Adipocyte (in vitro differentiated cells): ENCODE results near the gene ANKRD17.
"Not testable (repeated sequence)": the region's sequence is repeated elsewhere in the genome, so short reads cannot be mapped to it uniquely, and the experiment has no call there.

Experiments
- DNase-seq: peaks from one replicate; pipeline ENCODE4 v3.0.0-alpha.2; 2015; ENCODE audit warnings: low read depth
- H3K27me3 ChIP-seq: replicated peaks from 2 replicates; pipeline ENCODE4 v1.7.0; 2013; ENCODE audit warnings: mild to moderate bottlenecking, low read length, moderate library complexity; ENCODE audit not compliant: control insufficient read depth, insufficient read depth
- H3K36me3 ChIP-seq: 2 replicates; pipeline ENCODE4 v1.7.0; 2013; ENCODE audit warnings: low read length, mild to moderate bottlenecking, moderate library complexity; ENCODE audit not compliant: control insufficient read depth, insufficient read depth, severe bottlenecking
- H3K4me1 ChIP-seq: 2 replicates; pipeline ENCODE4 v1.7.0; 2013; ENCODE audit warnings: mild to moderate bottlenecking, low read length, moderate library complexity; ENCODE audit not compliant: control insufficient read depth, insufficient read depth
- H3K4me3 ChIP-seq: 2 replicates; pipeline ENCODE4 v1.7.0; 2013; ENCODE audit warnings: mild to moderate bottlenecking, low read length, moderate library complexity
- H3K9ac ChIP-seq: 2 replicates; pipeline ENCODE4 v1.7.0; 2013; ENCODE audit warnings: mild to moderate bottlenecking, low read length, moderate library complexity
- H3K9me3 ChIP-seq: 2 replicates; pipeline ENCODE4 v1.7.0; 2013; ENCODE audit warnings: mild to moderate bottlenecking, low read length, moderate library complexity; ENCODE audit not compliant: control insufficient read depth

The ANKRD17 gene

GRCh38 chr4:73258686-73259570 lies at the start of gene ANKRD17:
ANKRD17 (minus strand) TSS chr4:73258798; CDS start chr4:73258668, 130 bp downstream.
- H3K4me3 ChIP-seq = peak within 1 kb of the TSS; percentile 88
- peaks cover 42% of the 10 kb centered on the region for H3K4me1 ChIP-seq
- H3K9ac ChIP-seq = peak within 1 kb of the TSS; percentile 89
- no peaks in the 10 kb centered on the region for H3K9me3 ChIP-seq
- no peaks in the 10 kb centered on the region for H3K36me3 ChIP-seq
- peak; percentile 97 for DNase-seq
- no peaks in the 10 kb centered on the region for H3K27me3 ChIP-seq

- no peak overlapping the region for H3K4me3 ChIP-seq
- H3K27me3 ChIP-seq = no peaks in the 10 kb centered on the region
- no peaks in the 10 kb centered on the region for H3K36me3 ChIP-seq
- peak overlapping the region; percentile 14 for H3K9ac ChIP-seq
- H3K4me1 ChIP-seq = peaks cover 8% of the 10 kb centered on the region
- peak; percentile 51 for DNase-seq
- H3K9me3 ChIP-seq = peaks cover 4% of the 10 kb centered on the region
Observed at GRCh38 chr4:73308286-73308685, 49.7 kb upstream of the ANKRD17 start.

GRCh38 chr4:73303711-73304110 lies 45.1 kb upstream of the ANKRD17 start:
- H3K4me3 ChIP-seq = no peak overlapping the region
- H3K9ac ChIP-seq = no peak overlapping the region
- no peaks in the 10 kb centered on the region for H3K9me3 ChIP-seq
- no peak for DNase-seq
- peaks cover 4% of the 10 kb centered on the region for H3K4me1 ChIP-seq
- H3K27me3 ChIP-seq = no peaks in the 10 kb centered on the region
- H3K36me3 ChIP-seq = no peaks in the 10 kb centered on the region

- Histone ChIP-seq H3K36me3 (no peaks in the 10 kb centered on the region), H3K27me3 (no peaks in the 10 kb centered on the region), H3K9ac (no peak overlapping the region), H3K9me3 (no peaks in the 10 kb centered on the region), H3K4me3 (no peak overlapping the region), H3K4me1 (no peaks in the 10 kb centered on the region)
- DNase-seq = no peak
Observed at GRCh38 chr4:73299548-73300280, 41.1 kb upstream of the ANKRD17 start.

- not testable (repeated sequence) for H3K4me1 ChIP-seq, H3K36me3 ChIP-seq, DNase-seq, H3K9me3 ChIP-seq, H3K4me3 ChIP-seq, H3K9ac ChIP-seq, H3K27me3 ChIP-seq
Observed at GRCh38 chr4:73292661-73293060, 34.1 kb upstream of the ANKRD17 start.

- Histone ChIP-seq H3K36me3 (peaks cover 4% of the 10 kb centered on the region), H3K4me1 (no peaks in the 10 kb centered on the region), H3K9me3 (no peaks in the 10 kb centered on the region), H3K27me3 (no peaks in the 10 kb centered on the region), H3K4me3 (no peak overlapping the region), H3K9ac (no peak overlapping the region)
- no peak for DNase-seq
Observed at GRCh38 chr4:73281982-73282381, 23.4 kb upstream of the ANKRD17 start.

GRCh38 chr4:73281396-73281795 lies 22.8 kb upstream of the ANKRD17 start:
- Histone ChIP-seq H3K4me3 (no peak overlapping the region), H3K36me3 (peaks cover 4% of the 10 kb centered on the region), H3K4me1 (no peaks in the 10 kb centered on the region), H3K27me3 (no peaks in the 10 kb centered on the region), H3K9ac (no peak overlapping the region), H3K9me3 (no peaks in the 10 kb centered on the region)
- DNase-seq = no peak

GRCh38 chr4:73277201-73277600 lies 18.6 kb upstream of the ANKRD17 start:
- H3K9ac ChIP-seq = no peak overlapping the region
- H3K36me3 ChIP-seq = no peaks in the 10 kb centered on the region
- peaks cover 15% of the 10 kb centered on the region for H3K4me1 ChIP-seq
- no peaks in the 10 kb centered on the region for H3K9me3 ChIP-seq
- H3K27me3 ChIP-seq = no peaks in the 10 kb centered on the region
- H3K4me3 ChIP-seq = no peak overlapping the region
- DNase-seq = no peak

GRCh38 chr4:73275318-73275654 lies 16.7 kb upstream of the ANKRD17 start:
- H3K9me3 ChIP-seq = no peaks in the 10 kb centered on the region
- no peak overlapping the region for H3K4me3 ChIP-seq
- no peak overlapping the region for H3K9ac ChIP-seq
- H3K36me3 ChIP-seq = no peaks in the 10 kb centered on the region
- H3K27me3 ChIP-seq = no peaks in the 10 kb centered on the region
- H3K4me1 ChIP-seq = peaks cover 15% of the 10 kb centered on the region
- DNase-seq = no peak

GRCh38 chr4:73272816-73273215 lies 14.2 kb upstream of the ANKRD17 start:
- no peak for DNase-seq
- H3K27me3 ChIP-seq = no peaks in the 10 kb centered on the region
- no peaks in the 10 kb centered on the region for H3K36me3 ChIP-seq
- H3K9me3 ChIP-seq = no peaks in the 10 kb centered on the region
- H3K4me1 ChIP-seq = peaks cover 15% of the 10 kb centered on the region
- H3K4me3 ChIP-seq = no peak overlapping the region
- H3K9ac ChIP-seq = no peak overlapping the region

- peaks cover 7% of the 10 kb centered on the region for H3K4me1 ChIP-seq
- H3K9me3 ChIP-seq = no peaks in the 10 kb centered on the region
- no peak for DNase-seq
- H3K36me3 ChIP-seq = no peaks in the 10 kb centered on the region
- no peak overlapping the region for H3K9ac ChIP-seq
- H3K4me3 ChIP-seq = no peak overlapping the region
- H3K27me3 ChIP-seq = no peaks in the 10 kb centered on the region
Observed at GRCh38 chr4:73267050-73267449, 8.5 kb upstream of the ANKRD17 start.
